Uterus (tissue), 4 donors: ENCODE measurements around the gene PRKG1. TPM values are rescaled to one million over a fixed set of nuclear protein-coding genes. Genes with fewer than 3 reads are reported as not detected.
"Not testable (repeated sequence)": the region's sequence is repeated elsewhere in the genome, so short reads cannot be mapped to it uniquely, and the experiment has no call there.

Experiments used
- DNase-seq, 2 donors: peaks; one replicate each; pipeline ENCODE4 v3.0.0-alpha.2; 2019 to 2020
- H3K27ac ChIP-seq, 2 donors: fragments of 200-600 bp; sonication (generic); 1 replicate in 1 of 2; 2 replicates in 1 of 2; pipeline ENCODE4 v1.5.1; 2016 to 2018
- H3K27me3 ChIP-seq, 2 donors: fragments of 200-600 bp; sonication (generic); one replicate each; pipeline ENCODE4 v1.5.1; 2018 to 2019; ENCODE audit warnings: control low read depth in 1 of 2
- H3K36me3 ChIP-seq, 2 donors: fragments of 200-600 bp; sonication (generic); one replicate each; pipeline ENCODE4 v1.5.1; 2019; ENCODE audit warnings: control low read depth in 1 of 2
- H3K4me1 ChIP-seq, 2 donors: fragments of 200-600 bp; sonication (generic); one replicate each; pipeline ENCODE4 v1.5.1; 2018 to 2019; ENCODE audit warnings: control low read depth in 1 of 2
- H3K4me3 ChIP-seq, 2 donors: fragments of 200-600 bp; sonication (generic); 1 replicate in 1 of 2; 2 replicates in 1 of 2; pipeline ENCODE4 v1.5.1; 2018 to 2019; ENCODE audit warnings: mild to moderate bottlenecking in 1 of 2
- H3K9me3 ChIP-seq, 2 donors: fragments of 200-600 bp; sonication (generic); one replicate each; pipeline ENCODE4 v1.5.1; 2019; ENCODE audit warnings: control low read depth in 1 of 2
- CTCF ChIP-seq, 4 experiments: fragments of 200-600 bp in 2 of 4; fragments of 450-650 bp in 2 of 4; sonication (generic) in 2 of 4; IDR thresholded peaks; one replicate each; pipeline ENCODE4 v1.5.1; 2016 to 2019; ENCODE audit warnings: antibody characterized with exemption in 4 of 4, mild to moderate bottlenecking in 2 of 4, moderate library complexity in 1 of 4
- POLR2A ChIP-seq, 2 donors: fragments of 450-650 bp; IDR thresholded peaks; one replicate each; pipeline ENCODE4 v1.6.1; 2016; ENCODE audit warnings: antibody characterized with exemption in 2 of 2, mild to moderate bottlenecking in 1 of 2, moderate library complexity in 1 of 2
- intact Hi-C: fragments of 100-400 bp; cut with DNase I; formaldehyde crosslinking; loops from one replicate; pipeline ENCODE4 v1.15.1; 2023; ENCODE audit warnings: low total_unique reads
- total RNA-seq, 4 donors: library from RNA; depleted of rRNA in 3 of 4; stranded (reverse); fragments of >200 nt in 3 of 4; gene quantifications; one replicate each; pipeline versions ENCODE4 v1.1.0 to v1.2.4, GENCODE V29; 2014 to 2023
- donor health status: DM: yes; HTN: yes; CAD: no.

PRKG1 gene
- total RNA-seq, 4 donors from 2014 or later = 32.4 to 136 (median 69.6) TPM

GRCh38 chr10:51569467-51569866 is 495.2 kb downstream of the PRKG1 start:
- Histone ChIP-seq H3K36me3 (no peaks in the 10 kb centered on the region), H3K27me3 (no peaks in the 10 kb centered on the region), H3K4me3 (no peak overlapping the region), H3K27ac (no peak overlapping the region), H3K9me3 (no peaks in the 10 kb centered on the region), H3K4me1 (no peaks in the 10 kb centered on the region)
- no peak for TF ChIP-seq POLR2A (IDR thresholded peaks at IDR 0.05)
- no peak for TF ChIP-seq CTCF (IDR thresholded peaks at IDR 0.05)
- intact Hi-C loops = no loop called here
- DNase-seq = no peak

- Histone ChIP-seq H3K4me1 (no peaks in the 10 kb centered on the region), H3K4me3 (no peak overlapping the region), H3K27me3 (no peaks in the 10 kb centered on the region), H3K27ac (no peak overlapping the region), H3K36me3 (no peaks in the 10 kb centered on the region), H3K9me3 (no peaks in the 10 kb centered on the region)
- TF ChIP-seq CTCF (IDR thresholded peaks at IDR 0.05) (no peak), POLR2A (IDR thresholded peaks at IDR 0.05) (no peak)
- DNase-seq = no peak
- intact Hi-C loops = no loop called here
Measured at GRCh38 chr10:51574248-51575048, 500.2 kb downstream of the PRKG1 start.

- H3K4me1 ChIP-seq, H3K9me3 ChIP-seq, H3K27ac ChIP-seq, H3K4me3 ChIP-seq, H3K27me3 ChIP-seq, DNase-seq, intact Hi-C loops, H3K36me3 ChIP-seq: not testable (repeated sequence)
Measured at GRCh38 chr10:51581196-51581595, 506.9 kb downstream of the PRKG1 start.

- Histone ChIP-seq H3K27me3 (no peaks in the 10 kb centered on the region), H3K36me3 (no peaks in the 10 kb centered on the region), H3K9me3 (no peaks in the 10 kb centered on the region), H3K4me3 (no peak overlapping the region), H3K4me1 (no peaks in the 10 kb centered on the region), H3K27ac (no peak overlapping the region)
- no peak for DNase-seq
- TF ChIP-seq CTCF (IDR thresholded peaks at IDR 0.05) (no peak), POLR2A (IDR thresholded peaks at IDR 0.05) (no peak)
- intact Hi-C loops = no loop called here
Measured at GRCh38 chr10:51583976-51584375, 509.7 kb downstream of the PRKG1 start.

- TF ChIP-seq CTCF (IDR thresholded peaks at IDR 0.05) = no peak
- no peaks in the 10 kb centered on the region for H3K9me3 ChIP-seq
Measured at GRCh38 chr10:51585742-51586141, 511.5 kb downstream of the PRKG1 start.

More at GRCh38 chr10:51585742-51586141, 511.5 kb downstream of the PRKG1 start:
- H3K4me3 ChIP-seq = no peak overlapping the region
- no peaks in the 10 kb centered on the region for H3K4me1 ChIP-seq
- intact Hi-C loops = no loop called here
- H3K27me3 ChIP-seq = no peaks in the 10 kb centered on the region
- H3K27ac ChIP-seq = no peak overlapping the region
- DNase-seq = no peak
- no peaks in the 10 kb centered on the region for H3K36me3 ChIP-seq
